Measurements from ENCODE around the gene UBXN1. TPM values are rescaled to one million over a fixed set of nuclear protein-coding genes. Genes with fewer than 3 reads are reported as not detected.

UBXN1 gene
- total RNA-seq, 1 experiment from 2014 or later = 94.2 TPM

DNA sequence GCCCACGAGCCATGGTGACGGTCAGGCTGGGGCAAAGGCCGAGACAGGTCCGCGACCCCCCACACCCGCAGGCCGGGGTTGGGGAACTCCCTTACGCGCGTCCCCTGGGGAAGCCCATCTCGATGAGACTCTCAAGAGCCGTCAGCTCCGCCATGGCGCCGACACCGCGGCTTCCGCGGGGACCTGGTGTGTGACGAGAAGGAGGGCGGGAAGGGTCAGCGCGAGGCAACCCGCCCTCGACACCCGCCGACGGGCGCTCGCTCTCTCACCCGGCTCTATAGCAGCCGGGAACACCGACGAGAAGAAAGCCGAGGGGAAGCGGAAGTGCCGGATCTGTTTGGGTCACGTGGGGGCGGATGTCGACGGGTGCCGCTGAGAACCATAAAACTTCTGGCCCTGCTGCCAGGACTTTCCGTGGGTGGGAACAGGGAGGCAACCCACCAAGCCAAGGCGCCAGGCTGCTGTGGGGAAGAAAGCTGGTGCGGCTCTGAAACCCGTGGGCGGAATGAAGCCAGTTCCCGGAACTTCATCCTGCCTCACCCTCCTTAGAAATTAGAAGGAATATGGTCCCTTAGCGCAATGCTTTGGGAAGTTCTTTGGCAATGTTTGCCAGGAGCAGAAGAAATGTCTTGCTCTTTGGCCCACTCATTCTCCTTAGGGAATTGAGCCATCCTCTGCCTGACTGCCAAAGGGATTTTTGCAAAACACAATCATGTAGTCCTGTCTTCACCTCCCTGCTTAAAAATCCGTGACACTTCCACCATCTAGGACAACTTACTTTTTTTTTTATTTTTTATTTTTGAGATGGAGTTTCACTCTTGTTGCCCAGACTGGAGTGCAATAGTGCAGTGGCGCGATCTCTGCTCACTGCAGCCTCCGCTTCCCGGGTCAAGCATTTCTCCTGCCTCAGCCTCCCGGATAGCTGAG is at the start of gene UBXN1 (continued):
- TF ChIP-seq, protein P1, sequence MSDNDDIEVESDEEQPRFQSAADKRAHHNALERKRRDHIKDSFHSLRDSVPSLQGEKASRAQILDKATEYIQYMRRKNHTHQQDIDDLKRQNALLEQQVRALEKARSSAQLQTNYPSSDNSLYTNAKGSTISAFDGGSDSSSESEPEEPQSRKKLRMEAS (IDR thresholded peaks at IDR 0.05) = no peak
- no peak for TF ChIP-seq CBX3 (IDR thresholded peaks at IDR 0.05; ENCODE audit: low read depth)
- TF ChIP-seq, protein P2, sequence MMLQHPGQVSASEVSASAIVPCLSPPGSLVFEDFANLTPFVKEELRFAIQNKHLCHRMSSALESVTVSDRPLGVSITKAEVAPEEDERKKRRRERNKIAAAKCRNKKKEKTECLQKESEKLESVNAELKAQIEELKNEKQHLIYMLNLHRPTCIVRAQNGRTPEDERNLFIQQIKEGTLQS (IDR thresholded peaks at IDR 0.05) = no peak
- no peak for TF ChIP-seq POLR2A (IDR thresholded peaks at IDR 0.05; ENCODE audit: borderline replicate concordance, extremely low read depth, insufficient read depth, insufficient read length)
- TF ChIP-seq ELF1 (IDR thresholded peaks at IDR 0.05; ENCODE audit: borderline replicate concordance, low read depth) = no peak
- TF ChIP-seq CEBPB (IDR thresholded peaks at IDR 0.05; ENCODE audit: low read depth) = no peak
- peak; percentile 21 for TF ChIP-seq YY1 (IDR thresholded peaks at IDR 0.05; ENCODE audit: extremely low read depth, insufficient replicate concordance, low read depth, low read length)
- TF ChIP-seq ZNF274 (IDR thresholded peaks at IDR 0.05; ENCODE audit: low read depth, low read length) = no peak
- TF ChIP-seq ZFX (IDR thresholded peaks at IDR 0.05) = 0 out of 2 replicates have a peak, but pooled peaks have one; percentile 25

DNA sequence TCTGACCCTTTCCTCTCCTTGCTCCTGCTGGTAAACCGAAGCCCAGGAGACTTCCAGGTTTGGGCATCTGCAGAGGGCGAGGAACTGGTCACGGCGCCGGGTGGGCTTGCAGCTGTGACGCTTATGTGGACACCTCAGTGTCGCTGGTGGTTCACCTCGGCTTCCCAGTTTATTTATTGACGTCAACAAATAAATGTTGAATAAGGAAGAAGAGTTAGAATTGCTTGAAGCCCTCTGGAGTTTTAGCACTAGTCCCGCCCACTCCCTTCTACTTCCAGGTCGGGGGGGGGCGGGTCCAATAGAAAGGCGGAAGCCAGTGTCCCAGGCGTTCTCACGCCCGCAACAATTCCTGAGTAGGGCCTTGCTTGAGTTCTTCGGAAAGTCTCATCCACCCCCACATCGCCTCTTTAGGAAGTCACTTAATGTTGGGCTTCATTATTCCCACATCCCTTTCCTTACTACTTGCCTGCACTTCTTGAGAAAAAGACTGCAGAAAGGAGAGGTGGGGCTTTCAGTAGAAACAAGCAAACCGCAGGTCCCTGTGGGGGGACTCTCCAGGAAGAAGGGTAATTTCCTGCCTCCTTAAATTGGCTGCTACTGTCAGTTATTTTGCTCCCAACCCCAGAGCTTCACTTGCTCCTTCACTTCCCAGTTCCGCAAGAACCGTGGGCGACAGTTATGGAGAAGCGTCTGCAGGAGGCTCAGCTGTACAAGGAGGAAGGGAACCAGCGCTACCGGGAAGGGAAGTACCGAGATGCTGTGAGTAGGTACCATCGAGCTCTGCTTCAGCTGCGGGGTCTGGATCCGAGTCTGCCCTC is 49.5 kb upstream of the UBXN1 start, which contains the start of gene TTC9C:
Gene TTC9C (plus strand): TSS at position 316 of the 818 bp plus-strand sequence. CDS start 363 bp downstream, at position 679.
- Histone ChIP-seq H3K79me2 (ENCODE audit: insufficient read depth, low read length) (peaks cover 72% of the 10 kb centered on the region), H3K4me2 (ENCODE audit: low read length) (peak within 1 kb of the TSS; percentile 100)
- DNase-seq (ENCODE audit: low read depth, low spot score) = peak; percentile 71
- TF ChIP-seq, protein P3, sequence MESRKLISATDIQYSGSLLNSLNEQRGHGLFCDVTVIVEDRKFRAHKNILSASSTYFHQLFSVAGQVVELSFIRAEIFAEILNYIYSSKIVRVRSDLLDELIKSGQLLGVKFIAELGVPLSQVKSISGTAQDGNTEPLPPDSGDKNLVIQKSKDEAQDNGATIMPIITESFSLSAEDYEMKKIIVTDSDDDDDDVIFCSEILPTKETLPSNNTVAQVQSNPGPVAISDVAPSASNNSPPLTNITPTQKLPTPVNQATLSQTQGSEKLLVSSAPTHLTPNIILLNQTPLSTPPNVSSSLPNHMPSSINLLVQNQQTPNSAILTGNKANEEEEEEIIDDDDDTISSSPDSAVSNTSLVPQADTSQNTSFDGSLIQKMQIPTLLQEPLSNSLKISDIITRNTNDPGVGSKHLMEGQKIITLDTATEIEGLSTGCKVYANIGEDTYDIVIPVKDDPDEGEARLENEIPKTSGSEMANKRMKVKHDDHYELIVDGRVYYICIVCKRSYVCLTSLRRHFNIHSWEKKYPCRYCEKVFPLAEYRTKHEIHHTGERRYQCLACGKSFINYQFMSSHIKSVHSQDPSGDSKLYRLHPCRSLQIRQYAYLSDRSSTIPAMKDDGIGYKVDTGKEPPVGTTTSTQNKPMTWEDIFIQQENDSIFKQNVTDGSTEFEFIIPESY (IDR thresholded peaks at IDR 0.05; ENCODE audit: extremely low read depth, insufficient replicate concordance, low read length) = no peak
- TF ChIP-seq FOSL1 (IDR thresholded peaks at IDR 0.05; ENCODE audit: low read depth) = no peak
- TF ChIP-seq, protein P2 (IDR thresholded peaks at IDR 0.05) = no peak
- TF ChIP-seq, protein P4, sequence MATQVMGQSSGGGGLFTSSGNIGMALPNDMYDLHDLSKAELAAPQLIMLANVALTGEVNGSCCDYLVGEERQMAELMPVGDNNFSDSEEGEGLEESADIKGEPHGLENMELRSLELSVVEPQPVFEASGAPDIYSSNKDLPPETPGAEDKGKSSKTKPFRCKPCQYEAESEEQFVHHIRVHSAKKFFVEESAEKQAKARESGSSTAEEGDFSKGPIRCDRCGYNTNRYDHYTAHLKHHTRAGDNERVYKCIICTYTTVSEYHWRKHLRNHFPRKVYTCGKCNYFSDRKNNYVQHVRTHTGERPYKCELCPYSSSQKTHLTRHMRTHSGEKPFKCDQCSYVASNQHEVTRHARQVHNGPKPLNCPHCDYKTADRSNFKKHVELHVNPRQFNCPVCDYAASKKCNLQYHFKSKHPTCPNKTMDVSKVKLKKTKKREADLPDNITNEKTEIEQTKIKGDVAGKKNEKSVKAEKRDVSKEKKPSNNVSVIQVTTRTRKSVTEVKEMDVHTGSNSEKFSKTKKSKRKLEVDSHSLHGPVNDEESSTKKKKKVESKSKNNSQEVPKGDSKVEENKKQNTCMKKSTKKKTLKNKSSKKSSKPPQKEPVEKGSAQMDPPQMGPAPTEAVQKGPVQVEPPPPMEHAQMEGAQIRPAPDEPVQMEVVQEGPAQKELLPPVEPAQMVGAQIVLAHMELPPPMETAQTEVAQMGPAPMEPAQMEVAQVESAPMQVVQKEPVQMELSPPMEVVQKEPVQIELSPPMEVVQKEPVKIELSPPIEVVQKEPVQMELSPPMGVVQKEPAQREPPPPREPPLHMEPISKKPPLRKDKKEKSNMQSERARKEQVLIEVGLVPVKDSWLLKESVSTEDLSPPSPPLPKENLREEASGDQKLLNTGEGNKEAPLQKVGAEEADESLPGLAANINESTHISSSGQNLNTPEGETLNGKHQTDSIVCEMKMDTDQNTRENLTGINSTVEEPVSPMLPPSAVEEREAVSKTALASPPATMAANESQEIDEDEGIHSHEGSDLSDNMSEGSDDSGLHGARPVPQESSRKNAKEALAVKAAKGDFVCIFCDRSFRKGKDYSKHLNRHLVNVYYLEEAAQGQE (IDR thresholded peaks at IDR 0.05; ENCODE audit: low read depth) = no peak
- TF ChIP-seq SP1 (IDR thresholded peaks at IDR 0.05; ENCODE audit: low read depth) = peak; percentile 45
- TF ChIP-seq ZNF274 (IDR thresholded peaks at IDR 0.05; ENCODE audit: low read depth, low read length) = no peak
- TF ChIP-seq, protein P1 (IDR thresholded peaks at IDR 0.05) = no peak
- TF ChIP-seq POLR2AphosphoS5 (IDR thresholded peaks at IDR 0.05; ENCODE audit: low read depth, low read length) = peak; percentile 88

More for the DNA sequence above, 49.5 kb upstream of the UBXN1 start, which contains the start of gene TTC9C:
- peaks cover 6% of the 10 kb centered on the region; the same call in 1 of the 2 replicates for H4K20me1 ChIP-seq (ENCODE audit: insufficient read depth)
- ChIA-PET POLR2A (interaction anchor here (0.9 to 4.3 kb wide), 13 partner anchors 22 to 155 kb away, joined by 3 to 59 read pairs (median 5); partner anchors contain the start of genes C11orf98, CSKMT, EEF1G and POLR2G), RAD21 (ENCODE audit: low non-redundant PET in 1 of 2, low total read pairs in 2 of 2, uncharacterized antibody in 2 of 2, unreplicated experiment in 2 of 2) (no interaction called here), CTCF (interaction anchor here (1.0 to 2.5 kb wide), 4 partner anchors 22 to 133 kb away, joined by 3 to 7 read pairs (median 4); no protein-coding TSS in a partner anchor)
- BruUV-seq (replicated peaks) = TSS peak; percentile 81
- peak within 1 kb of the TSS; percentile 96 for H3K27ac ChIP-seq (ENCODE audit: low read depth, low read length)
- no peaks in the 10 kb centered on the region for H3K9me2 ChIP-seq (ENCODE audit: insufficient read depth)
- ATAC-seq = peak; percentile 53
- H3K9ac ChIP-seq (ENCODE audit: low read length) = peak within 1 kb of the TSS; percentile 93
- peaks cover 14 to 25% of the 10 kb centered on the region in 2 experiments for H3K4me1 ChIP-seq (ENCODE audit: control insufficient read depth in 1 of 2, insufficient read depth in 2 of 2, low read length in 2 of 2)
- peaks cover 18 to 24% of the 10 kb centered on the region in 2 experiments; a peak in 3 of 4 replicates for H3K36me3 ChIP-seq (ENCODE audit: control insufficient read depth in 1 of 2, insufficient read depth in 2 of 2, low read length in 2 of 2)
- intact Hi-C loops (cut with micrococcal nuclease) = loop anchor here (2.0 to 5.0 kb wide), 2 partner anchors 34 to 112 kb away; partner anchors contain the start of gene POLR2G
- peak within 1 kb of the TSS; percentile 98 to 100 for H3K4me3 ChIP-seq (replicated peaks in 1 of 2; ENCODE audit: low read depth in 1 of 2, low read length in 2 of 2)
- H3K27me3 ChIP-seq (ENCODE audit: insufficient read depth, low read length) = no peaks in the 10 kb centered on the region
- H2AFZ ChIP-seq (ENCODE audit: low read depth, low read length, poor library complexity, severe bottlenecking) = peak within 1 kb of the TSS; percentile 95
- no peaks in the 10 kb centered on the region for H3K9me3 ChIP-seq (ENCODE audit: control insufficient read depth in 1 of 2, insufficient read depth in 1 of 2, low read depth in 1 of 2, low read length in 2 of 2)

All from HCT116 (cell line).